Upper lobe of left lung (tissue), 6 donors: ENCODE measurements around the gene SPTY2D1. TPM values are rescaled to one million over a fixed set of nuclear protein-coding genes. Genes with fewer than 3 reads are reported as not detected.
"Not testable (repeated sequence)": the region's sequence is repeated elsewhere in the genome, so short reads cannot be mapped to it uniquely, and the experiment has no call there.

Experiments used
- ATAC-seq, 2 donors: fragments of 200-7000 bp; cut with Tn5 transposase; one replicate each; pipeline ENCODE4 v1.9.1; 2022; ENCODE audit warnings: mild to moderate bottlenecking in 2 of 2, moderate library complexity in 2 of 2; ENCODE audit not compliant: low FRiP score in 2 of 2
- DNase-seq, 2 donors: peaks; one replicate each; pipeline ENCODE4 v3.0.0-alpha.2; 2019 to 2020
- H3K27ac ChIP-seq, 4 donors: fragments of 200-600 bp; sonication (generic); one replicate each; pipeline ENCODE4 v1.5.1; 2016 to 2019
- H3K27me3 ChIP-seq, 4 donors: fragments of 200-600 bp; sonication (generic); one replicate each; pipeline ENCODE4 v1.5.1; 2017 to 2019
- H3K36me3 ChIP-seq, 4 donors: fragments of 200-600 bp; sonication (generic); one replicate each; pipeline ENCODE4 v1.5.1; 2016 to 2019
- H3K4me1 ChIP-seq, 4 donors: fragments of 200-600 bp; sonication (generic); one replicate each; pipeline ENCODE4 v1.5.1; 2018 to 2019
- H3K4me3 ChIP-seq, 4 donors: fragments of 200-600 bp; sonication (generic); one replicate each; pipeline ENCODE4 v1.5.1; 2017 to 2019; ENCODE audit warnings: mild to moderate bottlenecking in 2 of 4, moderate library complexity in 1 of 4
- H3K9me3 ChIP-seq, 4 donors: fragments of 200-600 bp; sonication (generic); one replicate each; pipeline ENCODE4 v1.5.1; 2018 to 2019
- CTCF ChIP-seq, 6 experiments: fragments of 450-650 bp in 4 of 6; fragments of 200-600 bp in 2 of 6; sonication (generic) in 2 of 6; IDR thresholded peaks; one replicate each; pipeline ENCODE4 v1.5.1; 2016 to 2019; ENCODE audit warnings: antibody characterized with exemption in 6 of 6
- EP300 ChIP-seq, 4 donors: sonication (generic); formaldehyde crosslinking; IDR thresholded peaks; one replicate each; pipeline ENCODE4 v1.5.1; 2017; ENCODE audit warnings: antibody characterized with exemption in 4 of 4, control low read depth in 2 of 4
- POLR2A ChIP-seq, 4 donors: fragments of 450-650 bp; IDR thresholded peaks; one replicate each; pipeline ENCODE4 v1.5.1; 2016 to 2017; ENCODE audit warnings: antibody characterized with exemption in 4 of 4, mild to moderate bottlenecking in 2 of 4
- POLR2AphosphoS5 ChIP-seq, 2 donors: sonication (generic); formaldehyde crosslinking; IDR thresholded peaks; one replicate each; pipeline ENCODE4 v1.5.1; 2017; ENCODE audit warnings: antibody characterized with exemption in 2 of 2
- WGBS, 2 donors: methylation state at CpG; one replicate each; pipeline ENCODE4 v1.1.5; 2017 to 2018; 5-methylcytosine and 5-hydroxymethylcytosine counted together
- total RNA-seq, 6 donors: library from RNA; depleted of rRNA in 4 of 6; stranded (reverse); fragments of >200 nt in 4 of 6; gene quantifications; one replicate each; pipeline versions ENCODE4 v1.1.0 to v1.2.1, GENCODE V29; 2016 to 2021
- donor health status: DM: no; HTN: no; CAD: no; lungs with moderate emphysema.
- donor health status: DM: no; HTN: yes; CAD: no; lungs with severe emphysema.

SPTY2D1 gene
- 10 to 100 TPM in 5 of 6 donors, 1 to 10 TPM in 1; 10.0 to 25.5 (median 18.6) TPM for total RNA-seq

- H3K27me3 ChIP-seq: no peaks in the 10 kb centered on the region
- H3K4me3 ChIP-seq: peak within 1 kb of the TSS; percentile 69 to 92 (median 80)
- DNase-seq (peak; percentile 97 to 100), ATAC-seq (peak; percentile 99)
- 0 to 1% methylated on average over 16 to 57 of the region's 60 CpGs for WGBS, 2 donors
- H3K36me3 ChIP-seq: no peaks in the 10 kb centered on the region
- TF ChIP-seq EP300 (IDR thresholded peaks at IDR 0.05) (peak in 1 of 4 donors; percentile 62), POLR2AphosphoS5 (IDR thresholded peaks at IDR 0.05) (peak; percentile 95 to 96), CTCF (IDR thresholded peaks at IDR 0.05) (peak in 3 of 6 experiments; percentile 25 to 42 (median 26)), POLR2A (IDR thresholded peaks at IDR 0.05) (peak; percentile 39 to 93 (median 83))
- H3K9me3 ChIP-seq: no peaks in the 10 kb centered on the region
- peak within 1 kb of the TSS; percentile 93 to 95 (median 95) for H3K27ac ChIP-seq
- peaks cover 16 to 22% (median 19%) of the 10 kb centered on the region in 4 donors for H3K4me1 ChIP-seq
These were observed at the start of gene SPTY2D1 for GRCh38 chr11:18634140-18635032. Gene SPTY2D1 (minus strand): TSS chr11:18634342. CDS start chr11:18634257, 85 bp downstream.

- 89 to 98% methylated on average over 3 of the region's 3 CpGs for WGBS, 2 donors
- no peaks in the 10 kb centered on the region for H3K27me3 ChIP-seq
- no peaks in the 10 kb centered on the region for H3K9me3 ChIP-seq
- no peak for ATAC-seq
- no peaks in the 10 kb centered on the region for H3K36me3 ChIP-seq
- no peak overlapping the region for H3K4me3 ChIP-seq
- no peak for DNase-seq
- TF ChIP-seq POLR2AphosphoS5 (IDR thresholded peaks at IDR 0.05) (no peak), EP300 (IDR thresholded peaks at IDR 0.05) (no peak), CTCF (IDR thresholded peaks at IDR 0.05) (no peak), POLR2A (IDR thresholded peaks at IDR 0.05) (no peak)
- H3K4me1 ChIP-seq: no peaks in the 10 kb centered on the region
- no peak overlapping the region for H3K27ac ChIP-seq
These were observed 48.3 kb upstream of the SPTY2D1 start for GRCh38 chr11:18682466-18682865.

- not testable (repeated sequence) for H3K27me3 ChIP-seq, H3K4me1 ChIP-seq, H3K4me3 ChIP-seq, DNase-seq, H3K9me3 ChIP-seq, ATAC-seq, H3K36me3 ChIP-seq, H3K27ac ChIP-seq
- WGBS, 2 donors: 76 to 86% methylated on average over 1 of the region's 1 CpG
These were observed 47.8 kb upstream of the SPTY2D1 start for GRCh38 chr11:18681949-18682348.

- ATAC-seq (no peak), DNase-seq (no peak)
- Histone ChIP-seq H3K4me1 (no peaks in the 10 kb centered on the region), H3K9me3 (no peaks in the 10 kb centered on the region), H3K27me3 (no peaks in the 10 kb centered on the region), H3K36me3 (no peaks in the 10 kb centered on the region), H3K27ac (no peak overlapping the region), H3K4me3 (no peak overlapping the region)
- no peak for TF ChIP-seq EP300 (IDR thresholded peaks at IDR 0.05)
- no peak for TF ChIP-seq POLR2A (IDR thresholded peaks at IDR 0.05)
- no peak for TF ChIP-seq CTCF (IDR thresholded peaks at IDR 0.05)
- no peak for TF ChIP-seq POLR2AphosphoS5 (IDR thresholded peaks at IDR 0.05)
- 93% methylated on average over 3 of the region's 3 CpGs for WGBS, 2 donors
These were observed 43.4 kb upstream of the SPTY2D1 start for GRCh38 chr11:18677560-18677959.

GRCh38 chr11:18676803-18677202 is 42.7 kb upstream of the SPTY2D1 start:
- H3K36me3 ChIP-seq: no peaks in the 10 kb centered on the region
- no peak for ATAC-seq
- H3K4me1 ChIP-seq: no peaks in the 10 kb centered on the region
- no peak overlapping the region for H3K27ac ChIP-seq
- WGBS, 2 donors: 75 to 76% methylated on average over 4 of the region's 4 CpGs
- TF ChIP-seq POLR2AphosphoS5 (IDR thresholded peaks at IDR 0.05): no peak
- no peak for TF ChIP-seq EP300 (IDR thresholded peaks at IDR 0.05)
- no peak for TF ChIP-seq POLR2A (IDR thresholded peaks at IDR 0.05)
- no peak for TF ChIP-seq CTCF (IDR thresholded peaks at IDR 0.05)
- H3K27me3 ChIP-seq: no peaks in the 10 kb centered on the region
- no peaks in the 10 kb centered on the region for H3K9me3 ChIP-seq
- no peak overlapping the region for H3K4me3 ChIP-seq
- no peak for DNase-seq

- WGBS, 2 donors: 64 to 65% methylated on average over 7 of the region's 7 CpGs
- DNase-seq: peak in 1 of 2 donors; percentile 25
These were observed 38.1 kb upstream of the SPTY2D1 start for GRCh38 chr11:18672209-18672608.

More at GRCh38 chr11:18672209-18672608, 38.1 kb upstream of the SPTY2D1 start:
- H3K9me3 ChIP-seq, H3K4me3 ChIP-seq, H3K27ac ChIP-seq, H3K36me3 ChIP-seq, H3K27me3 ChIP-seq, H3K4me1 ChIP-seq, ATAC-seq: not testable (repeated sequence)
